Measurements from ENCODE around the gene USP8.
A peak's percentile ranks its signal among the peaks of the same experiment; 100 is the strongest.

USP8 gene

GRCh38 chr15:50523851-50524251, 99.6 kb downstream of the USP8 start:
- TF ChIP-seq ZNF8 (CRISPR knock-in tag; IDR thresholded peaks at IDR 0.05) (no peak), BACH2 (CRISPR knock-in tag; IDR thresholded peaks at IDR 0.05; ENCODE audit: borderline replicate concordance) (no peak), ZFP3 (CRISPR knock-in tag; IDR thresholded peaks at IDR 0.05) (no peak), SNAI2 (CRISPR knock-in tag; IDR thresholded peaks at IDR 0.05) (no peak), CSRNP3 (CRISPR knock-in tag; IDR thresholded peaks at IDR 0.05) (no peak), ESRRG (CRISPR knock-in tag; IDR thresholded peaks at IDR 0.05) (no peak), ISL1 (CRISPR knock-in tag; IDR thresholded peaks at IDR 0.05) (no peak), ZFP30 (CRISPR knock-in tag; IDR thresholded peaks at IDR 0.05) (no peak)
- ATAC-seq: no peak

GRCh38 chr15:50531163-50531562, 107.0 kb downstream of the USP8 start:
- TF ChIP-seq ZNF70 (CRISPR knock-in tag; IDR thresholded peaks at IDR 0.05) (no peak), SNAI2 (CRISPR knock-in tag; IDR thresholded peaks at IDR 0.05) (no peak), ZNF8 (CRISPR knock-in tag; IDR thresholded peaks at IDR 0.05) (peak; percentile 65; the same call in 1 of the 2 replicates), ZFP3 (CRISPR knock-in tag; IDR thresholded peaks at IDR 0.05) (no peak), TCF4 (CRISPR knock-in tag; IDR thresholded peaks at IDR 0.05; ENCODE audit: borderline replicate concordance) (no peak)
- no peak for ATAC-seq

GRCh38 chr15:50531766-50532165, 107.6 kb downstream of the USP8 start:
- no peak for ATAC-seq
- TF ChIP-seq RARB (CRISPR knock-in tag; IDR thresholded peaks at IDR 0.05): no peak
- TF ChIP-seq TOX (CRISPR knock-in tag; IDR thresholded peaks at IDR 0.05; ENCODE audit: borderline replicate concordance): no peak
- TF ChIP-seq CREB5 (CRISPR knock-in tag; IDR thresholded peaks at IDR 0.05; ENCODE audit: low read depth): no peak
- no peak for TF ChIP-seq ISL1 (CRISPR knock-in tag; IDR thresholded peaks at IDR 0.05)
- no peak for TF ChIP-seq ESRRG (CRISPR knock-in tag; IDR thresholded peaks at IDR 0.05)
- no peak for TF ChIP-seq ZNF70 (CRISPR knock-in tag; IDR thresholded peaks at IDR 0.05)
- no peak for TF ChIP-seq PATZ1 (CRISPR knock-in tag; IDR thresholded peaks at IDR 0.05; ENCODE audit: borderline replicate concordance)
- no peak for TF ChIP-seq OSR1 (CRISPR knock-in tag; IDR thresholded peaks at IDR 0.05)
- no peak for TF ChIP-seq TSHZ2 (CRISPR knock-in tag; IDR thresholded peaks at IDR 0.05)
- no peak for TF ChIP-seq BACH2 (CRISPR knock-in tag; IDR thresholded peaks at IDR 0.05; ENCODE audit: borderline replicate concordance)
- no peak for TF ChIP-seq TCF4 (CRISPR knock-in tag; IDR thresholded peaks at IDR 0.05; ENCODE audit: borderline replicate concordance)

GRCh38 chr15:50542887-50543210, 118.6 kb downstream of the USP8 start:
- no peak; the same call in 2 of the 3 replicates for ATAC-seq
- TF ChIP-seq PPARA (CRISPR knock-in tag; IDR thresholded peaks at IDR 0.05; ENCODE audit: borderline replicate concordance): no peak
- TF ChIP-seq ARNTL (CRISPR knock-in tag; IDR thresholded peaks at IDR 0.05; ENCODE audit: borderline replicate concordance, low read depth): no peak
- no peak for TF ChIP-seq OSR1 (CRISPR knock-in tag; IDR thresholded peaks at IDR 0.05)
- no peak for TF ChIP-seq RARB (CRISPR knock-in tag; IDR thresholded peaks at IDR 0.05)
- TF ChIP-seq ZNF565 (CRISPR knock-in tag; conservative IDR thresholded peaks at IDR 0.05; ENCODE audit: low read depth): no peak
- no peak for TF ChIP-seq GLIS3 (CRISPR knock-in tag; IDR thresholded peaks at IDR 0.05)
- no peak for TF ChIP-seq ZFP3 (CRISPR knock-in tag; IDR thresholded peaks at IDR 0.05)
- no peak for TF ChIP-seq ZC3H10 (CRISPR knock-in tag; IDR thresholded peaks at IDR 0.05)
- no peak for TF ChIP-seq ISL1 (CRISPR knock-in tag; IDR thresholded peaks at IDR 0.05)
- TF ChIP-seq ESRRG (CRISPR knock-in tag; IDR thresholded peaks at IDR 0.05): no peak

Measured in SK-N-SH treated with all-trans-retinoic acid at 6 μM for 48 hours (cell line).